Endothelial cell of umbilical vein (primary cell): ENCODE data around the gene PPM1M. TPM values are rescaled to one million over a fixed set of nuclear protein-coding genes. Genes with fewer than 3 reads are reported as not detected.

ENCODE experiments used
- BruUV-seq: library from RNA; stranded (reverse); fragments of 400-500 nt; replicated peaks from 2 replicates; lab custom pipeline; 2021; lab: Mats Ljungman, UMichigan
- CTCF ChIA-PET: fragments of 300-600, 350-600 bp; sonication (Branson Sonifier 250); formaldehyde crosslinking; loops from one replicate; lab custom pipeline; 2021; ENCODE audit warnings: antibody characterized with exemption, inconsistent platforms; lab: Charles Lee
- POLR2A ChIA-PET: fragments of 300-600, 350-600 bp; sonication (Branson Sonifier 250); formaldehyde crosslinking; loops from one replicate; lab custom pipeline; 2021; ENCODE audit warnings: antibody characterized with exemption, inconsistent platforms; lab: Charles Lee
- DNase-seq: peaks from one replicate; pipeline ENCODE4 v3.0.0-alpha.2; 2011; ENCODE audit warnings: low read depth, low spot score
- FAIRE-seq: peaks from 2 replicates; lab custom pipeline; 2011; peaks lifted over from hg19 to GRCh38; lab: Jason Lieb, UNC
- H2AFZ ChIP-seq: 2 replicates; pipeline ENCODE4 v1.6.0; 2012; ENCODE audit warnings: low read depth, low read length, control low read depth, inconsistent platforms
- H3K27ac ChIP-seq: 2 replicates; pipeline ENCODE4 v1.5.1; 2011; ENCODE audit warnings: low read depth, mild to moderate bottlenecking, control low read depth, low read length, moderate library complexity; ENCODE audit not compliant: insufficient read depth
- H3K27me3 ChIP-seq, 2 experiments: 2 replicates each; pipeline versions ENCODE4 v1.6.0 to v1.6.1; 2011; ENCODE audit warnings: low read length in 2 of 2, mixed read lengths in 1 of 2; ENCODE audit not compliant: control insufficient read depth in 2 of 2, insufficient read depth in 2 of 2
- H3K36me3 ChIP-seq, 2 experiments: 2 replicates in 1 of 2; 3 replicates in 1 of 2; pipeline ENCODE4 v1.5.1; 2011; ENCODE audit warnings: low read length in 2 of 2, mild to moderate bottlenecking in 1 of 2, moderate library complexity in 1 of 2; ENCODE audit not compliant: control insufficient read depth in 2 of 2, insufficient read depth in 2 of 2; ENCODE audit errors: extremely low read depth in 1 of 2
- H3K4me1 ChIP-seq: 3 replicates; pipeline ENCODE4 v1.5.1; 2011; ENCODE audit warnings: mild to moderate bottlenecking, low read length; ENCODE audit not compliant: control insufficient read depth, insufficient read depth; ENCODE audit errors: extremely low read depth
- H3K4me2 ChIP-seq: 2 replicates; pipeline ENCODE4 v1.6.1; 2011; ENCODE audit warnings: low read length, control low read depth, mixed read lengths; ENCODE audit not compliant: insufficient read depth
- H3K4me3 ChIP-seq, 3 experiments: fragments of 200-600 bp in 1 of 3; sonication (generic), shearing (Covaris generic) in 1 of 3; replicated peaks in 1 of 3; 2 replicates each; pipeline ENCODE4 v1.5.1; 2011 to 2016; ENCODE audit warnings: control low read depth in 3 of 3, low read length in 3 of 3, mild to moderate bottlenecking in 2 of 3, inconsistent platforms in 1 of 3, low read depth in 1 of 3, moderate library complexity in 1 of 3; ENCODE audit not compliant: insufficient read depth in 1 of 3
- H3K79me2 ChIP-seq: 2 replicates; pipeline ENCODE4 v1.6.0; 2012; ENCODE audit warnings: low read length, inconsistent platforms; ENCODE audit not compliant: control insufficient read depth, insufficient read depth
- H3K9ac ChIP-seq: replicated peaks from 2 replicates; pipeline ENCODE3; 2011; ENCODE audit warnings: low read length, control low read depth; ENCODE audit not compliant: insufficient read depth; ENCODE audit errors: extremely low read depth
- H3K9me1 ChIP-seq: replicated peaks from 3 replicates; pipeline ENCODE4 v1.6.0; 2011; ENCODE audit warnings: mild to moderate bottlenecking, low read length; ENCODE audit not compliant: control insufficient read depth, insufficient read depth; ENCODE audit errors: extremely low read depth
- H3K9me3 ChIP-seq: replicated peaks from 2 replicates; pipeline ENCODE4 v1.5.1; 2012; ENCODE audit warnings: low read length, inconsistent platforms; ENCODE audit not compliant: control insufficient read depth, insufficient read depth
- H4K20me1 ChIP-seq: replicated peaks from 2 replicates; pipeline ENCODE3; 2011; ENCODE audit warnings: mild to moderate bottlenecking, low read length; ENCODE audit not compliant: control insufficient read depth, insufficient read depth; ENCODE audit errors: extremely low read depth
- EZH2 ChIP-seq: IDR thresholded peaks from 2 replicates; pipeline ENCODE4 v1.6.1; 2012; ENCODE audit warnings: borderline replicate concordance, low read depth, mild to moderate bottlenecking, moderate library complexity, low read length, inconsistent platforms; ENCODE audit not compliant: severe bottlenecking
- FOS ChIP-seq: IDR thresholded peaks from 2 replicates; pipeline ENCODE4 v1.6.1; 2011; ENCODE audit warnings: mild to moderate bottlenecking, low read length, moderate library complexity, borderline replicate concordance; ENCODE audit not compliant: insufficient read depth
- GATA2 ChIP-seq: IDR thresholded peaks from 2 replicates; pipeline ENCODE4 v1.7.0; 2011; ENCODE audit warnings: low read depth, mild to moderate bottlenecking, moderate library complexity, mixed read lengths, low read length; ENCODE audit not compliant: insufficient read length, insufficient read depth
- JUN ChIP-seq: IDR thresholded peaks from 2 replicates; pipeline ENCODE4 v1.6.1; 2011; ENCODE audit warnings: borderline replicate concordance, low read depth; ENCODE audit not compliant: insufficient read length, insufficient read depth
- MYC ChIP-seq: IDR thresholded peaks from one replicate; pipeline ENCODE4 v1.6.1; 2011; ENCODE audit warnings: mild to moderate bottlenecking, low read depth, low read length
- POLR2A ChIP-seq: IDR thresholded peaks from 2 replicates; pipeline ENCODE4 v1.6.1; 2012; ENCODE audit warnings: low read depth, mild to moderate bottlenecking, control low read depth, low read length
- POLR2AphosphoS5 ChIP-seq: IDR thresholded peaks from 2 replicates; pipeline ENCODE4 v1.6.1; 2012; ENCODE audit warnings: low read depth, mild to moderate bottlenecking, control low read depth, low read length, moderate library complexity; ENCODE audit not compliant: insufficient read depth
- dilution Hi-C: fragments of 300-500 bp; cut with MboI; formaldehyde crosslinking; loops from one replicate; pipeline ENCODE4 v1.15.0; 2019; ENCODE audit warnings: low sequenced_read_pairs; ENCODE audit not compliant: extremely low pct_ligation_motif_present
- intact Hi-C: fragments of 100-400 bp; cut with micrococcal nuclease; formaldehyde crosslinking; loops from one replicate; pipeline ENCODE4 v1.10.0; 2022
- polyA plus RNA-seq, 4 experiments: library from polyadenylated mRNA; depleted of rRNA in 3 of 4; stranded (reverse) in 3 of 4; unstranded in 1 of 4; fragments of >200 nt; gene quantifications; 2 replicates each; pipeline versions ENCODE4 v1.2.1 to v1.2.3, GENCODE V29; 2011 to 2012; ENCODE audit warnings: missing spikeins in 1 of 4
- total RNA-seq: library from RNA; stranded (reverse); gene quantifications from 2 replicates; pipeline ENCODE4 v1.2.3, GENCODE V29; 2021
- TF ChIP-seq, protein P1 (sequence below), 2 donors: IDR thresholded peaks; 1 replicate in 1 of 2; 2 replicates in 1 of 2; pipeline ENCODE4 v1.5.1; 2011; ENCODE audit warnings: low read length in 2 of 2, mild to moderate bottlenecking in 2 of 2, moderate library complexity in 2 of 2, control low read depth in 1 of 2, inconsistent platforms in 1 of 2, low read depth in 1 of 2; ENCODE audit not compliant: insufficient read depth in 1 of 2; ENCODE audit errors: extremely low read depth in 1 of 2
- TF ChIP-seq, protein P2 (sequence below): IDR thresholded peaks from 2 replicates; pipeline ENCODE4 v1.6.1; 2011; ENCODE audit not compliant: insufficient read depth, insufficient read length

Gene PPM1M
- total and polyA plus RNA-seq, 2 donors (not counting 3 experiments of a cell fraction or from before 2014, with no cell fraction given) = 13.7 to 19.4 TPM

DNA sequence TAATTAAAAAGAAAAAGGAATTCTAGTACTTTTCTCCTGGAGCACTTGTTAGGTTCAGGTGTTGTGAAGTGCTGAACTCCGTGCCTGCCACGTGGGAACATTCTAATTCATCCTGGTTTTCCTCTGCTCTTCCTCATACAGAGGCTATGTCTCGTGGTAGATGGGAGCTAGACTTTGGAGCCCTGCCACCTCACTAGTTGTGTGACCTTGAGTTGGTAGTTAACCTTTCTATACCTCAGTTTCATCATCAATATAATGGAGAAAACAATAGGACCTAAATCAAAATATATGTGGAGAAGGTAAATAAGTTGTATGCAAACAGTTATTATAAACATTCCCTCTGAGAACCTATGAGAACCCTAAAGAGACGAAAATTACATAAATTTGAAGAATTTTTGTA, 37.0 kb upstream of the PPM1M start:
- H3K4me2 ChIP-seq = no peak overlapping the region
- BruUV-seq = no TSS peak
- no peaks in the 10 kb centered on the region for H3K79me2 ChIP-seq
- DNase-seq = no peak
- peaks cover 45 to 59% of the 10 kb centered on the region in 2 experiments for H3K36me3 ChIP-seq
- no peak overlapping the region for H3K27ac ChIP-seq
- FAIRE-seq = no peak
- no peaks in the 10 kb centered on the region for H3K9me3 ChIP-seq
- H3K9ac ChIP-seq = no peak overlapping the region
- H4K20me1 ChIP-seq = no peaks in the 10 kb centered on the region
- TF ChIP-seq POLR2A (no peak), POLR2AphosphoS5 (no peak), JUN (no peak), MYC (no peak), GATA2 (no peak), FOS (no peak), EZH2 (no peak)
- TF ChIP-seq, protein P1, sequence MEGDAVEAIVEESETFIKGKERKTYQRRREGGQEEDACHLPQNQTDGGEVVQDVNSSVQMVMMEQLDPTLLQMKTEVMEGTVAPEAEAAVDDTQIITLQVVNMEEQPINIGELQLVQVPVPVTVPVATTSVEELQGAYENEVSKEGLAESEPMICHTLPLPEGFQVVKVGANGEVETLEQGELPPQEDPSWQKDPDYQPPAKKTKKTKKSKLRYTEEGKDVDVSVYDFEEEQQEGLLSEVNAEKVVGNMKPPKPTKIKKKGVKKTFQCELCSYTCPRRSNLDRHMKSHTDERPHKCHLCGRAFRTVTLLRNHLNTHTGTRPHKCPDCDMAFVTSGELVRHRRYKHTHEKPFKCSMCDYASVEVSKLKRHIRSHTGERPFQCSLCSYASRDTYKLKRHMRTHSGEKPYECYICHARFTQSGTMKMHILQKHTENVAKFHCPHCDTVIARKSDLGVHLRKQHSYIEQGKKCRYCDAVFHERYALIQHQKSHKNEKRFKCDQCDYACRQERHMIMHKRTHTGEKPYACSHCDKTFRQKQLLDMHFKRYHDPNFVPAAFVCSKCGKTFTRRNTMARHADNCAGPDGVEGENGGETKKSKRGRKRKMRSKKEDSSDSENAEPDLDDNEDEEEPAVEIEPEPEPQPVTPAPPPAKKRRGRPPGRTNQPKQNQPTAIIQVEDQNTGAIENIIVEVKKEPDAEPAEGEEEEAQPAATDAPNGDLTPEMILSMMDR (IDR thresholded peaks at IDR 0.05; ENCODE audit: extremely low read depth in 1 of 2, insufficient read depth in 1 of 2, low read depth in 1 of 2, low read length in 2 of 2) = no peak
- TF ChIP-seq, protein P2, sequence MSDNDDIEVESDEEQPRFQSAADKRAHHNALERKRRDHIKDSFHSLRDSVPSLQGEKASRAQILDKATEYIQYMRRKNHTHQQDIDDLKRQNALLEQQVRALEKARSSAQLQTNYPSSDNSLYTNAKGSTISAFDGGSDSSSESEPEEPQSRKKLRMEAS = no peak
- H3K9me1 ChIP-seq = no peaks in the 10 kb centered on the region
- no peaks in the 10 kb centered on the region for H3K4me1 ChIP-seq
- H3K27me3 ChIP-seq = no peaks in the 10 kb centered on the region
- intact Hi-C loops (no loop called here), dilution Hi-C loops (no loop called here)
- ChIA-PET CTCF (interaction anchor here (0.8 to 2.1 kb wide), 2 partner anchors 12 to 131 kb away, joined by 3 to 7 read pairs; no protein-coding TSS in a partner anchor), POLR2A (no interaction called here)
- no peak overlapping the region for H2AFZ ChIP-seq
- no peak overlapping the region for H3K4me3 ChIP-seq
